Fibroblast of skin of left quadriceps (primary cell): ENCODE results near the gene TBRG4.

Source experiments
- DNase-seq, 2 experiments: peaks; one replicate each; pipeline ENCODE4 v3.0.0-alpha.2; 2013; ENCODE audit warnings: low read depth in 2 of 2

Gene TBRG4

GRCh38 chr7:45055016-45055415, 56.5 kb downstream of the TBRG4 start:
- DNase-seq, result no peak

- no peak for DNase-seq
These were observed 57.1 kb downstream of the TBRG4 start for GRCh38 chr7:45054442-45054841.

GRCh38 chr7:45053941-45054340, 57.6 kb downstream of the TBRG4 start:
- DNase-seq, result no peak

GRCh38 chr7:45053401-45053800, 58.1 kb downstream of the TBRG4 start:
- DNase-seq, result no peak

GRCh38 chr7:45052011-45052410, 59.5 kb downstream of the TBRG4 start:
- DNase-seq, result no peak

- DNase-seq, result no peak
These were observed 61.3 kb downstream of the TBRG4 start for GRCh38 chr7:45050198-45050597.
